Neutrophil (primary cell): ENCODE results near the gene MTREX.

ENCODE experiments used
- H3K27ac ChIP-seq: fragments of 200-600 bp; sonication (generic); 2 replicates; pipeline ENCODE4 v1.5.1; 2016; ENCODE audit warnings: mild to moderate bottlenecking, moderate library complexity
- H3K27me3 ChIP-seq: fragments of 200-600 bp; sonication (generic); 2 replicates; pipeline ENCODE4 v1.6.0; 2016; ENCODE audit warnings: mild to moderate bottlenecking
- H3K36me3 ChIP-seq: fragments of 200-600 bp; sonication (generic); 2 replicates; pipeline ENCODE4 v1.5.1; 2017
- H3K4me1 ChIP-seq, 2 experiments: fragments of 200-600 bp in 1 of 2; sonication (generic) in 1 of 2; 1 replicate in 1 of 2; 2 replicates in 1 of 2; pipeline versions ENCODE4 v1.5.1 to v1.6.1; 2013 to 2016; ENCODE audit warnings: low read depth in 1 of 2, low read length in 1 of 2, mild to moderate bottlenecking in 1 of 2, moderate library complexity in 1 of 2; ENCODE audit not compliant: control insufficient read depth in 1 of 2, insufficient read depth in 1 of 2
- H3K4me3 ChIP-seq, 2 experiments: fragments of 200-600 bp in 1 of 2; sonication (generic) in 1 of 2; 1 replicate in 1 of 2; 2 replicates in 1 of 2; pipeline ENCODE4 v1.5.1; 2013 to 2016; ENCODE audit warnings: low read depth in 1 of 2, low read length in 1 of 2, mild to moderate bottlenecking in 1 of 2, moderate library complexity in 1 of 2
- H3K9me3 ChIP-seq: fragments of 200-600 bp; sonication (generic); 2 replicates; pipeline ENCODE4 v1.5.1; 2016
- CTCF ChIP-seq: fragments of 200-600 bp; sonication (generic); IDR thresholded peaks from 2 replicates; pipeline ENCODE4 v1.5.1; 2016; ENCODE audit warnings: antibody characterized with exemption

MTREX gene

GRCh38 chr5:55289808-55290207 lies 18.0 kb upstream of the MTREX start:
- no peaks in the 10 kb centered on the region for H3K9me3 ChIP-seq
- H3K36me3 ChIP-seq: peaks cover 97% of the 10 kb centered on the region
- no peaks in the 10 kb centered on the region for H3K4me1 ChIP-seq
- no peak for TF ChIP-seq CTCF
- no peak overlapping the region for H3K27ac ChIP-seq
- H3K27me3 ChIP-seq: no peaks in the 10 kb centered on the region
- H3K4me3 ChIP-seq: no peak overlapping the region

GRCh38 chr5:55290991-55291390 lies 16.8 kb upstream of the MTREX start:
- Histone ChIP-seq H3K9me3 (no peaks in the 10 kb centered on the region), H3K36me3 (peaks cover 95% of the 10 kb centered on the region), H3K4me1 (no peaks in the 10 kb centered on the region), H3K27me3 (no peaks in the 10 kb centered on the region), H3K4me3 (no peak overlapping the region), H3K27ac (no peak overlapping the region)
- no peak for TF ChIP-seq CTCF

- H3K27me3 ChIP-seq: no peaks in the 10 kb centered on the region
- peaks cover 64% of the 10 kb centered on the region for H3K36me3 ChIP-seq
- no peaks in the 10 kb centered on the region for H3K4me1 ChIP-seq
- no peaks in the 10 kb centered on the region for H3K9me3 ChIP-seq
- H3K27ac ChIP-seq: no peak overlapping the region
- no peak overlapping the region for H3K4me3 ChIP-seq
- TF ChIP-seq CTCF: no peak
These were observed 12.9 kb upstream of the MTREX start for GRCh38 chr5:55294935-55295334.

GRCh38 chr5:55300890-55301289 lies 6.9 kb upstream of the MTREX start:
- Histone ChIP-seq H3K27me3 (no peaks in the 10 kb centered on the region), H3K4me3 (no peak overlapping the region), H3K27ac (no peak overlapping the region), H3K9me3 (no peaks in the 10 kb centered on the region), H3K4me1 (peaks cover 8 to 14% of the 10 kb centered on the region in 2 experiments), H3K36me3 (peaks cover 7% of the 10 kb centered on the region)
- no peak for TF ChIP-seq CTCF

GRCh38 chr5:55303238-55303690 lies 4.5 kb upstream of the MTREX start:
- Histone ChIP-seq H3K4me1 (peaks cover 23 to 26% of the 10 kb centered on the region in 2 experiments), H3K36me3 (no peaks in the 10 kb centered on the region), H3K9me3 (no peaks in the 10 kb centered on the region), H3K27ac (peak overlapping the region; percentile 63), H3K4me3 (no peak overlapping the region), H3K27me3 (no peaks in the 10 kb centered on the region)
- no peak for TF ChIP-seq CTCF

- Histone ChIP-seq H3K27me3 (no peaks in the 10 kb centered on the region), H3K36me3 (no peaks in the 10 kb centered on the region), H3K4me1 (peaks cover 32 to 35% of the 10 kb centered on the region in 2 experiments), H3K9me3 (no peaks in the 10 kb centered on the region), H3K4me3 (no peak overlapping the region), H3K27ac (no peak overlapping the region)
- TF ChIP-seq CTCF: no peak
These were observed 3.2 kb upstream of the MTREX start for GRCh38 chr5:55304584-55304983.
